NCI-H748 treated with DMSO at 0.1 percent for 48 hours (cell line): Measurements from ENCODE around the gene ANKRD52.
"Not testable (repeated sequence)": the region's sequence is repeated elsewhere in the genome, so short reads cannot be mapped to it uniquely, and the experiment has no call there.

ENCODE experiments used
- DNase-seq: peaks from one replicate; lab custom pipeline; 2025; lab: John Stamatoyannopoulos, UW

Gene ANKRD52

GRCh38 chr12:56272468-56272867 is 14.3 kb upstream of the ANKRD52 start:
- DNase-seq = not testable (repeated sequence)

- no peak for DNase-seq
Measured at GRCh38 chr12:56271031-56271430, 12.8 kb upstream of the ANKRD52 start.

DNA sequence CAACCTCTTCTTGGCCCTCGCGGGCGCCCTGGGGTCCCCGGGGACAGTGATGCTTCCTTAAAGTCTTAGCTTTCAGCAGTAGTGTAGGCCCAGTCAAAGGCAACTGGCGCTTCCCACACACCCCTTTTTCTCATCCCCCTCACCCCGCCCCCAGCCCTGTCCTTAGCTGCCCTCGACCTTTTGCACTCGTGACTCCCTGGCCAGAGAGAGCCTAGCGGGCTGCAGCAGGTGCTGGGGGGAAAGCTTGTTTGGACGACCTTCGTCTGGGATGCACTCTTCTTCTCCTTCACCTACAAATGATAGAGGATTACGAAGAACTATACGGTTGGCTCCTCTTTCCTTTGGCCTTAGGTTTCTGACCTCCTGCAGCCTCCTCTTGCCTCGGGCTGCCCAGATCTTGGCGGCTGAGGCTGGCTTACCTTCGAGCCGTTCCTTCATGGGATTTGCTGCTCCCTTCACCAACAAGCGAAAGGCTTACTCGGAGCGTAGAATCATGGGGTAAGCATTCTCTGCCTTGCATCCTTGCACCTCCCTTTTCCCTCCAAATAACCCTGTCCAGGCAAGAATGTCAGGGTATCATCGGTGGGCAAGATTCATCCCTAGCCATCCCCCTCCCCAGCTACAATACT is 9.4 kb upstream of the ANKRD52 start:
- no peak for DNase-seq

DNA sequence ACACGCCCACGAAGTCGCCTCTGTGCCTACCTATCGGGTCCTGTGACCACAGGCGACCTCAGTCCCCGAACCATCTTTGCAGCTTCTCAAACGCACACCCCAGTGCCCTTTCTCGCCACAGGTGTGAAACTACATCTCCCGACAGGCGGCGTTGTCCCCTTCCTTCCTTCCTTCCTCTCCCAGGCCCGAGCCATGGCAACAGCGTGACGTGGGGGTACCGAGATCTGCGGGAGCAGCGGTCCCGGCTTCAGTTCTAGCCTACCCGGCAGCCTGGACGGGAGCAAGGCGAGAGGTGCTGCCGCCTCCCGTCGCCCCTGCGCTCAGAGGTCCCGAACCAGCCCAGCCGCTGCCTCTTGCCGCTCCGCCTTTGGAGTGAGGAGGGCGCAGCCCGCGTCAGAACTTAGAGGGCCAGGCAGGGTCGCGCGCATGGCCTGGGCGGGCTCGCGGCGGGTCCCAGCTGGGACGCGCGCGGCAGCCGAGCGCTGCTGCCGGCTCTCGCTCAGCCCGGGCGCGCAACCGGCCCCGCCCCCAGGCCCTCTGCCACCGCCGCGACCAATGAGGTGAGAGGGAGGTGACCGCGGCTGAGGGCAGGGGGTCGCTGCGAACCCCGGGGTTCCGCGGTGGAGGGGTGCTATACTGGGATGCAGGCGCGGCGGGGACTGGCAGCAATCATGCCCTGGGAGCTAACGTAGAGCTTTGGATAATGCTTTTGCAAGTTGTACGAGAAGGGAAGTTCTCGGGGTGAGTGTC is 8.7 kb upstream of the ANKRD52 start, which contains the start of gene COQ10A:
COQ10A (plus strand) TSS at position 250 of the 750 bp plus-strand sequence; CDS start at position 427, 177 bp downstream.
- peak; percentile 77 for DNase-seq

DNA sequence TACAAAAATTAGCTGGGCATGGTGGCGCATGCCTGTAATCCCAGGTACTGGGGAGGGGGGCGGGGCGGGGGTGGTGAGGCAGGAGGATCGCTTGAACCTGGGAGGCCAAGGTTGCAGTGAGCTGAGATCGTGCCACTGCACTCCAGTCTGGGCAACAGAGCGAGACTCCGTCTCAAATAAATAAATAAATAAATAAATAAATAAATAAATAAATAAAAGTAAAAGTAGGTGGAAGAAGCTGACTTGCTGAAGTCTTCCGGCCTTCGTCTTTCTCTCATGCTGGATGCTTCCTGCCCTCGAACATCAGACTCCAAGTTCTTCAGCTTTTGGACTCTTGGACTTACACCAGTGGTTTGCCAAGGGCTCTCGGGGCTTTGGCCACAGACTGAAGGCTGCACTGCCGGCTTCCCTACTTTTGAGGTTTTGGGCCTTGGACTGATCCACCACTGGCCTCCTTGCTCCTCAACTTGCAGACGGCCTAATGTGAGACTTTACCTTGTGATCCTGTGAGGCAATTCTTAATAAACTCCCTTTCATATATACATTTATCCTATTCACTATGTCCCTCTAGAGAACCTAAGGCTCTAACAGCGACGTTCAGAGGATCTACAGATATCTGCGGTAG is 8.0 kb upstream of the ANKRD52 start:
- DNase-seq = not testable (repeated sequence)

DNA sequence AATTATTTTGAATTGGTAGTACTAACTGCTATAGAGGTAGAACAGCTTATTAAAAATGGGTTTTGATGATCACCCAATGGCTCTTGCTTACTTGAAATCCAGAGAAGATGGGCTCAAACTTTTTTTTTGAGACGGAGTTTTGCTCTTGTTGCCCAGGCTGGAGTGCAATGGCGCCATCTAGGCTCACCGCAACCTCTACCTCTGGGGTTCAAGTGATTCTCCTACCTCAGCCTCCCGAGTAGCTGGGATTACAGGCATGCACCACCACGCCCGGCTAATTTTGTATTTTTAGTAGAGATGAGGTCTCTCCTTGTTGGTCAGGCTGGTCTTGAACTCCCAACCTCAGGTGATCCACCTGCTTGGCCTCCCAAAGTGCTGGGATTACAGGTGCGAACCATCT is 4.8 kb upstream of the ANKRD52 start:
- not testable (repeated sequence) for DNase-seq

GRCh38 chr12:56261503-56262232 is 3.5 kb upstream of the ANKRD52 start:
- no peak for DNase-seq

- DNase-seq = no peak
Measured at GRCh38 chr12:56260921-56261320, 2.7 kb upstream of the ANKRD52 start.

DNA sequence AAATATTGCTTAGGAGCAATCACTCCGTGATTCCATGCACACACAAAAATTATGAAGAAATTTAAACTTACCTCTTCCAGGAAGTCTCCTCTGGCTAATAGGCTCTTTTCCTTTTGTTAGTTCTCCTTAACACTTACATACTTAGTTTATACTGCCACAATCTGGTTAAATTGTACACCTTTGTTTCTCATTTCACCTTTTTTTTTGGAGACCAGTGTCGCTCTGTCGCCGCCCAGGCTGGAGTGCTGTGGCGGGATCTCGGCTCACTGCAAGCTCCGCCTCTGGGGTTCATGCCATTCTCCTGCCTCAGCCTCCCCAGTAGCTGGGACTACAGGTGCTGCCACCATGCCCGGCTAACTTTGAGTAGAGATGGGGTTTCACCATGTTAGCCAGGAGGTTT is 2.2 kb upstream of the ANKRD52 start:
- no peak for DNase-seq

DNA sequence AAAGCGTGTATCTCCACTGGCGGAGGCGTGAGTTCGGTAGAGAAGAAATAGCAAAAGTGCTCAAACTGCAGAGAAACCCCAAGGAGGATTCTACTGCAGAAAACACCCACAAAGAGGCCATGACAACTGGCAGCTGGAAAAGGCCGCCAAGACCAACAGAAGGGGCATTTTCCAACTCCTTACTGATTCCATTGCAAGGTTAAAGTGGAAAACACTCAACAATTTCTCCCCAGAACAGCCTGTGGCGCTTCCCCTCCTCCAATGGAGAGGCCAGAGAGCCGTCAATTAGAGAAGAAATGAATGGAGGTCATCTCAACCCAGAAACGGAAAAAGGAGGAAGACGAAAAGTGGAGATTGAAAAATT is 618 bp upstream of the ANKRD52 start:
- DNase-seq = no peak

DNA sequence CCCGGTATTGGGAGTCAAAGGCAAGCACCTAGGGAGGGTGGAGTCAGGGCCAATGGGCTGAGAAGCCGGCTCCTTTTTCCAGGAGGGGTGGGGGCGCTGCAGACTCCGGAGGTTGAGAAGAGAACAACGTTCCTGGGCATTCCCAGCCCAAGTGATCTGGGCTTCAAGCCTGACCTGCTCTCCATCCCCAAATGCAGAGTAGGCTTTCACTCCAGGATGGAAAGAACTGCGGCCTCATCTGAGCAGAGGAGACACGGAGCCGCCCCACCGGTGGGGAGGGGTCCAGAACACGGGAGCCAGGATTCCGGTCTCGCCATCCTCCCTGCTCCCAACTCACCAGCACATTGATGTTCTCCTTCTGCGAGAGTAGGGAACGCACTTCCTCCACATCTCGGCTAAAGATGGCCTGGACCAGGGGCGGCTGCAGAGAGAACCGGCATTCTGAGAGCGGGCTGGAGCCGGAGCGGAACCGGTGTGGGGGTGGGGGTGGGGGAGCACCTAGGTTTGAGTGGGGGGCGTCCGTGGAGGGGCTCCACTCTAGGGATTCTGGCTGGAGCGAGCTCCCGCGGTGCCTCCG is 605 bp downstream of the ANKRD52 start:
- no peak for DNase-seq

- no peak for DNase-seq
Measured at GRCh38 chr12:56257071-56257470, 1.1 kb downstream of the ANKRD52 start.

GRCh38 chr12:56256326-56256960 is 1.7 kb downstream of the ANKRD52 start:
- DNase-seq = no peak

DNA sequence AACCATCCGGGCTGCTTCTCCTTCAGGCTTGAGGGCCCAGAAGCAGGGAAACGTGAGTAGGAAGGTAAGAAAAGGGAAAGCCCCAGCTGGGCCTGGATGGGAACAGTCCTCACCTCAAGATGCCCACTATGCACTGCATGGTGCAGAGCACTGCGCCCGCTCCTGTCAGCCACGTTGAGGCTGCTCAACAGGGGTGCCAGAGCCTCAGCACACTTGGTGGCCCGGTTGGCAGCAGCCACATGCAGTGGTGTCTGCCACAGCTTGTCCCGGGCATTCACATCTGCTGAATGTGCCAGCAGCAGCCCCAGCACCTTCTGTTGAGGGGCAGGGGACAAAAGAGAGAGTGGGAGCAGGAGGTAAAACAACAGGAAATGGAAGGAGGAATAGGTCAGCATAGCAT is 2.5 kb downstream of the ANKRD52 start:
- no peak for DNase-seq

DNA sequence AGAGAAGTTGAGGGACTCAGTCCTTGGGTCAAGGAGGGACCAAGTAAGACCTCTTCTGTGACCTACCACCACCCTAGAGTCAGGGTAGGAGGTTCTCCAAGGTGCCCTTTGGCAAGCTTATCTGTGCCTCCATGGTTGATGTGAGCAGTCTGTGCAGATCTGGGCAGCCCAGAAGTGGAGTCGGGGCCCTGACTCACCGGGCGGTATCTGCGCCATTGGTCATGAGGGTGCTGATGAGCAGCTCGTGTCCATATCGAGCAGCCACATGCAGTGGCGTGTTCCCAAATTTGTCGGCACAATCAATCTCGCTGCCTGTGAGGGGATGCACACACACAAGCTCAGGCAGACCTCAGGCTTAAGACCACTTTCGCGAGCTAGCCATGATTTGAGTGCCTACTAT is 5.1 kb downstream of the ANKRD52 start:
- no peak for DNase-seq

- no peak for DNase-seq
Measured at GRCh38 chr12:56252649-56253048, 5.5 kb downstream of the ANKRD52 start.

DNA sequence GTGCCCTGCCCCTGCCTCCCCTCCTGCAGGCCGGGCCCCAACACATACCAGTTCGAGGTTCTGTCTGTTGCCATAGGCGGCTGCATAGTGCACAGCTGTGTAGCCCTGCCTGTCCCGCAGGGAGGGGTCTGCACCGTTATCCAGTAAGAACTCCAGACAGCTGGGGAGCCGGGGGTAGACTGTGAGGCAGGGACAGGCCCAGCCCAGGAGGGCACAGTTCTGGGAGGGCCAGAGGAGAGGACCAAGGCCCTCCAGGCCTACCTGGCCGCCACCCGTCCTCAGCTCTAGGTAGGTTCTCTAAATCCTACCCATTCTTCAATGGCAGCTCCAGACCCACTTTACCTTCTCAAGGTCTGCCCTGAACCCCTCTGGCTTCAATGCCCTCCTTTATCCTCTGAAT is 9.5 kb downstream of the ANKRD52 start:
- no peak for DNase-seq

DNA sequence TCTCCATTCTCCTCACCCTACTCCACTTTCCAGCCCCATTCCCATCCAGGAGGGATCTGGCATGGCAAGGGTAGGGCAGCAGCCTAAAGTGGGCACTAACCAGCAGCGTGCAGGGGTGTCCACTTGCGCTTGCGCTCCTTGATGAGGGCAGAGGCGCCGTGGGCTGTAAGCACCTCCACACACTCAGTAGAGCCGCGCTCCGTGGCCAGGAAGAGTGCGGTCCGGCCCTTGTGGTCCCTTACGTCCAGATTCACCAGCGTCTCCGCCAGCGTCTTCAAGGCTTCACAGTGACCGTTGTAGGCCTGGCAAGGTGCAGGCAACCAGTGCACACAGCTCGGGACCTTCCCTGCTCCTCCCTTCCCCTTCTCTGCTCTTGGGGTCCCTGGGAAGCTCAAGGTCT is 10.3 kb downstream of the ANKRD52 start:
- no peak for DNase-seq

DNA sequence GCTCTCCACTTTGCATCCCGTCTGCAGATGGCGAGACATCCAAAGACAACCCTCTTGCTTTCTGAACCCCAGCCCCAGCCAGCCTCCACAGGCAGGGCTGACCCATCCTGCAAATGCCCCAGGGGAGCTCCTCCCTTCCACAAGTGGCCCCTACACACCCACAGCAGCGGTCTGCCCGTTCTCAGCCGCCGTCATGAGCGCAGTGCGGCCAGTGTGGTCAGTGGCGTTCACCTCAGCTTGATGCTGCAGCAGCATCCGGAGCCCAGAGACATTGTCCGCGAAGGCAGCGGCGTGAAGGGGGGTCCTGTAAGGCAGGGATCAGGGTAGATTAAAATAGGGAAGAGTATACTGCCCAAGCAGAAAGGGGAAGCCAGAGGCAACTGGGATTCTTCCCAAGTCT is 13.7 kb downstream of the ANKRD52 start:
- DNase-seq = no peak

- DNase-seq = no peak
Measured at GRCh38 chr12:56243731-56244181, 14.4 kb downstream of the ANKRD52 start.

DNA sequence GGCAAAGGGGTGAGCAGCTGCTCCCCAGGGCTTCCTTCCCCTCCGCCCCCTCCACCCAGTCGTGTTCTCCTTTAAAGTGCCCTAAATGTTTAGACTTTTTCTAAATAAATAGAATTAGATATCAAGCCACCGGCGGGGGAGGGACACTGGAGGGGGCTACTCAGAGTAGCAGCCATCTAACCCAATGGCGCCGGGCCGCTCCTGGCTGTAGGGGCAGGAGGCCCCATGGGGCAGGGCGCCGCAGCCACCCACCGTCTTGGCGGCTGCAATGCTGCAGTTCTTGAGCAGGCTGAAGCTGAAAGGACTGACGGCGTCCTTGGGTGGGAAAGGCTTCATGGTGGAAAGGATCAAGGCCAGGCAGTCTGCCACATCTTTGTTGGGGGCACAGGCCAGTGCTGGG is 15.2 kb downstream of the ANKRD52 start:
- no peak for DNase-seq
